GM21447 (cell line): ENCODE measurements around the gene RAB3D.
A peak's percentile ranks its signal among the peaks of the same experiment; 100 is the strongest.
"Not testable (repeated sequence)": the region's sequence is repeated elsewhere in the genome, so short reads cannot be mapped to it uniquely, and the experiment has no call there.

Experiments
- ATAC-seq: cut with Tn5 transposase; IDR thresholded peaks from one replicate; pipeline ENCODE4 v1.9.1; 2021; ENCODE audit not compliant: unreplicated experiment

Gene RAB3D

DNA sequence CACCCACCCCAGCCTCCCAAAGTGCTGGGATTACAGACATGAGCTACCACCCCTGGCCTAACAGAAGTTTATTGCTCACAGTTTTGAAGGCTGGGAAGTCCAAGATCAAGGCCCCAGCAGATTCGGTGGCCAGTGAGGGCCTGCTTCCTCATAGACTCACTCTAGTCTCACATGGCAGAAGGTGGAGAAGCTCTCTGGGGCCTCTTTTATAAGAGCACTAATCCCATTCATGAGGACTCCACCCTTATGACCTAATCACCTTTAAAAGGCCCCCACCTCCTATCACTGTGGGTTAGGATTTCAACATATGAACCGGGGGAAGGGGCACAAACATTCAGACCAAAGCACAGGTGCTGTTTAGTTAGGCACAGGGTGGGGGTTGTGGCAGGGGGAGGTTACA is 28.1 kb upstream of the RAB3D start:
- no peak for ATAC-seq

DNA sequence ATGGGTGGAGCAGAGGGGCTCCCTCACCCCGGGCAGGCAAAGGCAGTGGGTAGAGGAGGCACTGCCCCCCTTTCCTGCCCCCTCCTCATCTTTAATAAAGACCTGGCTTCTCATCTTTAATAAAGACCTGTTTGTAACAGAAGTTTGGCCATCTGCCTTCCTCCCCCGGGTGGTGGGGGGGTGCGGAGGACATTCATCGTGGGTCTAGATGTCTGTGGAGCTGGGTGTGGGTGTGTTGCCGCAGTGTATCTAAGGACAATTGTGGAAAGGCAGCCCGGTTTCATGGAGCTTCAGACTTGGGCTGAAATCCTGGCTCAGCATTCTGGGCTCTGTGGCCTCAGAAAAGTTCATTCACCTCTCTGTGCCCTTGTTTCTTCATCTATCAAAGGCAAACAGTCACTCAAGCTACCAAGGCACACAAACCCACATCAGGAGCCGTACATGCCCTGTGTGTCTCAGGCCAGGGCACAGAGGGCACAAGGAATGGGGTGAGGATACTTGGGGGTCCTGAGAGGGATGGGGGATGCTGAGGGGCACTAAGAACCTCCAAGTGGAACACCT is 26.2 kb upstream of the RAB3D start:
- ATAC-seq: no peak

GRCh38 chr19:11364935-11365334 is 25.5 kb upstream of the RAB3D start:
- no peak for ATAC-seq

DNA sequence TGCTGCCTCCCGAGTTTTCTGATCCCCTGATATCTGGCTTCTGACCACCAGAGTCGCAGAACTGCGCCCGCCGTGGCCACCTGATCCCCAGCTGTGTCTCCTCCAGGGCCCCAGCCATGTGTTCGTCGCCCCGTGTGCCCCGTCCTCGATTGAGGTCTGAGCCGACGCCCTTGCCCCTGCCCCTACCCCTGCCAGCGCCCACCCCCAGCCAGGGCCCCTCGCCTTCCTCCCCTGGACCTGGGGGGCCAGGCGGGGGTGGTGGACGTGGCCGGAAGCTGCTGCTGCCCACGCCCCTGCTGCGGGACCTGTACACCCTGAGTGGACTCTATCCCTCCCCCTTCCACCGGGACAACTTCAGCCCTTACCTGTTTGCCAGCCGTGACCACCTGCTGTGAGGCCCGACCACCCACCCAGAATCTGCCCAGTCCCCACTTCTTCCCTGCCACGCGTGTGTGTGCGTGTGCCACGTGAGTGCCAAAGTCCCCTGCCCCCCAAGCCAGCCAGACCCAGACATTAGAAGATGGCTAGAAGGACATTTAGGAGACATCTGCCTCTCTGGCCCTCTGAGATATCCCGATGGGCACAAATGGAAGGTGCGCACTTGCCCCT is 24.9 kb upstream of the RAB3D start:
- no peak for ATAC-seq

- ATAC-seq: no peak
These were observed 24.4 kb upstream of the RAB3D start for GRCh38 chr19:11363881-11364280.

GRCh38 chr19:11361771-11362731 is 22.6 kb upstream of the RAB3D start:
- ATAC-seq: no peak

GRCh38 chr19:11361037-11361770 is 21.7 kb upstream of the RAB3D start:
- no peak for ATAC-seq

- no peak for ATAC-seq
These were observed 20.0 kb upstream of the RAB3D start for GRCh38 chr19:11359421-11359820.

- ATAC-seq: no peak
These were observed 17.5 kb upstream of the RAB3D start for GRCh38 chr19:11356676-11357550.

GRCh38 chr19:11356074-11356397 is 16.6 kb upstream of the RAB3D start:
- ATAC-seq: no peak

- no peak for ATAC-seq
These were observed 16.0 kb upstream of the RAB3D start, which contains the start of gene PLPPR2 for GRCh38 chr19:11355160-11356073. PLPPR2 (plus strand) TSS chr19:11355432; CDS start chr19:11357674, 2,242 bp downstream.

- not testable (repeated sequence) for ATAC-seq
These were observed 14.6 kb upstream of the RAB3D start for GRCh38 chr19:11354102-11354501.

- ATAC-seq: no peak
These were observed 9.7 kb upstream of the RAB3D start for GRCh38 chr19:11349171-11349570.

- no peak for ATAC-seq
These were observed 8.1 kb upstream of the RAB3D start for GRCh38 chr19:11347546-11348039.

- ATAC-seq: peak; percentile 87
These were observed 6.9 kb upstream of the RAB3D start, which contains the start of the genes CCDC159 and TMEM205 for GRCh38 chr19:11346104-11346940. CCDC159 (plus strand) TSS chr19:11346519; CDS start chr19:11346607, 88 bp downstream. TMEM205 (minus strand) TSS chr19:11346268; CDS start chr19:11345619, 649 bp downstream.

DNA sequence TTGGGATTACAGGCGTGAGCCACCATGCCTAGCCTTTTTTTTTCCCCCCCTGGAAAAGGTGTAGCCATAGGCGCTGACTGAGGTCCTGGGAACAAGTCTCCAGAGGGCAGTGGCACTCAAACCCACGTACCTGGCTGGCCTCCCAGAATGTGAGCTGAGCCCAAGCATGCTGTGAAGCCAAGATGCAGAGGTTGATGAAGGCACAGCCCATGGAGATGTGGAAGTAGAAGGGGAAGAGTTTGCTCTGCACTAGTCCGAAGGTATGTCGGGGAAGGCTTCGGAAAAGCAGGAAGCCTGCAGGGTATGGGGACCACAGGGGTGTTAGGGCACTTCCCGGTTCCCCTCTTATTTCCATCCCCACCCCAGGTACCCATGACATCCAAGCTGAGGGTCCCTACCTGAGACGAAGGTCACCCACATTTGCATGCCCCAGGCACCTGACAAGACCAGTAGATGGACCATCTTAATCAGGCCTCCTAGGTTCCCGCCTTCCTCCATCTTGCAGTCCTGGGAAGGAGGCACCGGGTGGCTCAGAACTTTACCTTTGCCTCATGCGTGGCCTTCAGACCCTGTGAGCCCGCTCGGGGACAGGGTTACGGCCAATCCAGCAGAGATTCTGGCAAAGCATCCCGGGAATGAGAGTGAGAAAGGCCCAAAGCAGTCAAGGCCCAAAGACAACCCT is 5.8 kb upstream of the RAB3D start:
- ATAC-seq: no peak

DNA sequence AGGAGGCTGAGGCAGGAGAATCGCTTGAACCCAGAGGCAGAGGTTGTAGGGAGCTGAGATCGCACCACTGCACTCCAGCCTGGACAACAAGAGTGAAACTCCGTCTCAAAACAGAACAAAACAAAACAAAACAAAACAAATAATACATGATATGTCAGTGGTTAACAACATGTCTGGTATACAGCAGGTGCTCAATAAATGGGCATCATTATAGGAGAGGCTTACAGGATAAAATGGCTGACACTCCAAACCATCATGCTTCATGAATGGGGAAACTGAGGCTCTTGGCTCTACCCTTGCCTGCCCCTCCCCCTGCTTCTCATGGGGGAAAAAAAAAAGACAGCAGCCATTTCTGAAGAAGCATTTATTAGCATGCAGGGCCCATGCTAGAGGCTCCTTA is 3.0 kb upstream of the RAB3D start:
- no peak for ATAC-seq

DNA sequence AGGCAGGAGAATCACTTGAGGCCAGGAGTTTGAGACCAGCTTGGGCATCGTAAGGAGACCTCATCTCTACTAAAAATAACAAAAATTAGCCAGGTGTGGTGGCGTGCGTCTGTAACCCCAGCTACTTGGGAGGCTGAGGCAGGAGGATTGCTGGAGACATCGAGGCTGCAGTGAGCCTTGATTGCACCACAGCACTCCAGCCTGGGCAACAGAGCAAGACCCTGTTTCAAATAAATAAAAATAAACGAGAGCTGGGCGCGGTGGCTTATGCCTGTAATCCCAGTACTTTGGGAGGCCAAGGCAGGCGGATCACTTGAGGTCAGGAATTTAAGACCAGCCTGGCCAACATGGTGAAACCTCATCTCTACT is 626 bp upstream of the RAB3D start:
- not testable (repeated sequence) for ATAC-seq
